ENCODE results near the gene RETN. TPM values are rescaled to one million over a fixed set of nuclear protein-coding genes. Genes with fewer than 3 reads are reported as not detected.

Gene RETN
- not detected for total RNA-seq
- polyA plus RNA-seq = 1 to 10 TPM in 1 of 2 donors, not detected in 1; 2.6 TPM
- long read RNA-seq, donor 1 = 0 reads
- long read RNA-seq, donor 2 = 0 reads

- ATAC-seq (ENCODE audit: low FRiP score) = no peak
- whole genome bisulfite sequencing, 2 donors = 70 to 77% methylated on average over 9 of the region's 9 CpGs
- no peaks in the 10 kb centered on the region for H3K27me3 ChIP-seq (ENCODE audit: control insufficient read depth in 1 of 2, insufficient read depth in 2 of 2, low read length in 1 of 2)
Observed at GRCh38 chr19:7668842-7669241, at the start of gene RETN. RETN (plus strand) TSS chr19:7669049; CDS start chr19:7669327, 278 bp downstream.

GRCh38 chr19:7619671-7620441 is 49.0 kb upstream of the RETN start:
- Histone ChIP-seq H3K27me3 (ENCODE audit: control insufficient read depth in 1 of 2, insufficient read depth in 2 of 2, low read length in 1 of 2) (no peaks in the 10 kb centered on the region), H3K4me3 (ENCODE audit: low read length in 2 of 2) (no peak overlapping the region), H3K36me3 (ENCODE audit: control insufficient read depth in 1 of 2, insufficient read depth in 2 of 2, low read length in 1 of 2) (peaks cover 0 to 7% of the 10 kb centered on the region in 2 donors), H3K4me1 (ENCODE audit: control insufficient read depth in 1 of 2, insufficient read depth in 2 of 2, low read length in 2 of 2) (no peaks in the 10 kb centered on the region), H3K27ac (ENCODE audit: low read depth in 1 of 2, low read length in 2 of 2) (no peak overlapping the region), H3K9me3 (ENCODE audit: control insufficient read depth, low read length) (no peaks in the 10 kb centered on the region)
- DNase-seq = no peak
- WGBS, 2 donors = 90 to 91% methylated on average over 45 to 48 of the region's 48 CpGs
- intact Hi-C loops (cut with DNase I) = no loop called here
- ATAC-seq (ENCODE audit: low FRiP score) = no peak

More at GRCh38 chr19:7668842-7669241, at the start of gene RETN:
- no peak within 1 kb of the TSS for H3K27ac ChIP-seq (ENCODE audit: low read depth in 1 of 2, low read length in 2 of 2)
- intact Hi-C loops (cut with DNase I) = no loop called here
- no peak for DNase-seq
- no peak within 1 kb of the TSS for H3K4me3 ChIP-seq (ENCODE audit: low read length in 2 of 2)
- no peaks in the 10 kb centered on the region for H3K36me3 ChIP-seq (ENCODE audit: control insufficient read depth in 1 of 2, insufficient read depth in 2 of 2, low read length in 1 of 2)
- no peaks in the 10 kb centered on the region for H3K4me1 ChIP-seq (ENCODE audit: control insufficient read depth in 1 of 2, insufficient read depth in 2 of 2, low read length in 2 of 2)
- no peaks in the 10 kb centered on the region for H3K9me3 ChIP-seq (ENCODE audit: control insufficient read depth, low read length)

- DNase-seq = no peak
- WGBS, 2 donors = 94% methylated on average over 55 to 57 of the region's 57 CpGs
- H3K4me1 ChIP-seq (ENCODE audit: control insufficient read depth in 1 of 2, insufficient read depth in 2 of 2, low read length in 2 of 2) = no peaks in the 10 kb centered on the region
- no peaks in the 10 kb centered on the region for H3K27me3 ChIP-seq (ENCODE audit: control insufficient read depth in 1 of 2, insufficient read depth in 2 of 2, low read length in 1 of 2)
- peaks cover 0 to 7% of the 10 kb centered on the region in 2 donors for H3K36me3 ChIP-seq (ENCODE audit: control insufficient read depth in 1 of 2, insufficient read depth in 2 of 2, low read length in 1 of 2)
- ATAC-seq (ENCODE audit: low FRiP score) = no peak
- H3K27ac ChIP-seq (ENCODE audit: low read depth in 1 of 2, low read length in 2 of 2) = no peak overlapping the region
- intact Hi-C loops (cut with DNase I) = no loop called here
- no peak overlapping the region for H3K4me3 ChIP-seq (ENCODE audit: low read length in 2 of 2)
- H3K9me3 ChIP-seq (ENCODE audit: control insufficient read depth, low read length) = no peaks in the 10 kb centered on the region
Observed at GRCh38 chr19:7620442-7621412, 48.1 kb upstream of the RETN start.

GRCh38 chr19:7622933-7623685 is 45.7 kb upstream of the RETN start:
- no peaks in the 10 kb centered on the region for H3K27me3 ChIP-seq (ENCODE audit: control insufficient read depth in 1 of 2, insufficient read depth in 2 of 2, low read length in 1 of 2)
- H3K4me3 ChIP-seq (ENCODE audit: low read length in 2 of 2) = no peak overlapping the region
- DNase-seq (no peak), ATAC-seq (ENCODE audit: low FRiP score) (no peak)
- WGBS, 2 donors = 81 to 87% methylated on average over 16 of the region's 16 CpGs
- H3K27ac ChIP-seq (ENCODE audit: low read depth in 1 of 2, low read length in 2 of 2) = no peak overlapping the region
- H3K36me3 ChIP-seq (ENCODE audit: control insufficient read depth in 1 of 2, insufficient read depth in 2 of 2, low read length in 1 of 2) = peaks cover 0 to 7% of the 10 kb centered on the region in 2 donors
- no peaks in the 10 kb centered on the region for H3K9me3 ChIP-seq (ENCODE audit: control insufficient read depth, low read length)
- no peaks in the 10 kb centered on the region for H3K4me1 ChIP-seq (ENCODE audit: control insufficient read depth in 1 of 2, insufficient read depth in 2 of 2, low read length in 2 of 2)
- intact Hi-C loops (cut with DNase I) = no loop called here

GRCh38 chr19:7623725-7624603 is 44.9 kb upstream of the RETN start:
- ATAC-seq (ENCODE audit: low FRiP score) (no peak), DNase-seq (no peak)
- Histone ChIP-seq H3K27me3 (ENCODE audit: control insufficient read depth in 1 of 2, insufficient read depth in 2 of 2, low read length in 1 of 2) (no peaks in the 10 kb centered on the region), H3K9me3 (ENCODE audit: control insufficient read depth, low read length) (no peaks in the 10 kb centered on the region), H3K4me1 (ENCODE audit: control insufficient read depth in 1 of 2, insufficient read depth in 2 of 2, low read length in 2 of 2) (no peaks in the 10 kb centered on the region), H3K4me3 (ENCODE audit: low read length in 2 of 2) (no peak overlapping the region), H3K27ac (ENCODE audit: low read depth in 1 of 2, low read length in 2 of 2) (no peak overlapping the region), H3K36me3 (ENCODE audit: control insufficient read depth in 1 of 2, insufficient read depth in 2 of 2, low read length in 1 of 2) (peaks cover 0 to 7% of the 10 kb centered on the region in 2 donors)
- intact Hi-C loops (cut with DNase I) = no loop called here
- WGBS, 2 donors = 93% methylated on average over 39 of the region's 39 CpGs

- 89 to 90% methylated on average over 17 of the region's 17 CpGs for WGBS, 2 donors
- H3K4me3 ChIP-seq (ENCODE audit: low read length in 2 of 2) = no peak overlapping the region
- no peak for ATAC-seq (ENCODE audit: low FRiP score)
- no peak overlapping the region for H3K27ac ChIP-seq (ENCODE audit: low read depth in 1 of 2, low read length in 2 of 2)
- intact Hi-C loops (cut with DNase I) = no loop called here
- H3K36me3 ChIP-seq (ENCODE audit: control insufficient read depth in 1 of 2, insufficient read depth in 2 of 2, low read length in 1 of 2) = peaks cover 0 to 7% of the 10 kb centered on the region in 2 donors
- H3K9me3 ChIP-seq (ENCODE audit: control insufficient read depth, low read length) = no peaks in the 10 kb centered on the region
- no peaks in the 10 kb centered on the region for H3K4me1 ChIP-seq (ENCODE audit: control insufficient read depth in 1 of 2, insufficient read depth in 2 of 2, low read length in 2 of 2)
- no peak for DNase-seq
- no peaks in the 10 kb centered on the region for H3K27me3 ChIP-seq (ENCODE audit: control insufficient read depth in 1 of 2, insufficient read depth in 2 of 2, low read length in 1 of 2)
Observed at GRCh38 chr19:7624810-7625209, 44.0 kb upstream of the RETN start.

GRCh38 chr19:7625763-7626372 is 43.0 kb upstream of the RETN start:
- H3K4me1 ChIP-seq (ENCODE audit: control insufficient read depth in 1 of 2, insufficient read depth in 2 of 2, low read length in 2 of 2) = peaks cover 0 to 3% of the 10 kb centered on the region in 2 donors
- WGBS, 2 donors = 95 to 97% methylated on average over 34 of the region's 34 CpGs
- H3K36me3 ChIP-seq (ENCODE audit: control insufficient read depth in 1 of 2, insufficient read depth in 2 of 2, low read length in 1 of 2) = peaks cover 0 to 7% of the 10 kb centered on the region in 2 donors
- ATAC-seq (ENCODE audit: low FRiP score) = no peak
- H3K27ac ChIP-seq (ENCODE audit: low read depth in 1 of 2, low read length in 2 of 2) = no peak overlapping the region
- H3K4me3 ChIP-seq (ENCODE audit: low read length in 2 of 2) = no peak overlapping the region
- H3K9me3 ChIP-seq (ENCODE audit: control insufficient read depth, low read length) = no peaks in the 10 kb centered on the region
- no peak for DNase-seq
- intact Hi-C loops (cut with DNase I) = no loop called here
- no peaks in the 10 kb centered on the region for H3K27me3 ChIP-seq (ENCODE audit: control insufficient read depth in 1 of 2, insufficient read depth in 2 of 2, low read length in 1 of 2)

All from aorta (tissue), 5 donors.